GM15510 (cell line): ENCODE measurements around the gene GHR.

Source experiments
- POLR2A ChIP-seq: IDR thresholded peaks from 3 replicates; pipeline ENCODE4 v1.6.1; 2011; ENCODE audit warnings: borderline replicate concordance; ENCODE audit not compliant: insufficient read length; ENCODE audit errors: extremely low read depth

The GHR gene

GRCh38 chr5:42429694-42430093 lies 6.5 kb downstream of the GHR start:
- TF ChIP-seq POLR2A = no peak

DNA sequence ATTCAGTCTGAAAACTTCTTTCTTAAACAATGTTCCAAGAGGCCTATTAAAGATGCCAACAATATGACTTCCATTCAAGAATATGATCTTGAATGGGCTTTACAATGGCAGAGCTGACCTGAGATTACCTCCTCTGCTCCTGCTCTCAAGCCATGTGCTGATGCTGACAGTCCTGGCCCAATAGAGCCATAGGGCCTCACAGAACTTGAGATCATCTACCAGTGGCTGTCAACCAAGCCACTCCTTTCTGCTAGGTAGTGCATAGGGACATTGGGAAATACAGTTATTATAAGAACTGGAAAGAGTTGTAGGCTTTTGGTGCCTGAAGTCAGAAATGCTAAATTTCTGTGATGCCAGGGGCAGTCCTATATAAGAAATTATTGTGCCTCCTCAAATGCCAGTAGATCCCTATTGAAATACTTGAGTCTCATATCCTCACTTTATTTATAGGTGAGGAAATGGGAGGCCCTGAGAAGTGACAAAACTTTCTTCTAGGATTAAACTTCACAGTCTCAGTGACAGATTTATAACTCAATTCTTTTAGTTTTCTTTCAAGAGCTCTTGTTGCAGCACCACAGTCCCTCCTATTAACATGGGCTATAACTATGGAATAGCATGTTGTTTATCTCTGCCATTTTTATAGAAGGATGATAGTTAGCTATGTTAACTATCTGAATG lies 10.9 kb downstream of the GHR start:
- TF ChIP-seq POLR2A = no peak

DNA sequence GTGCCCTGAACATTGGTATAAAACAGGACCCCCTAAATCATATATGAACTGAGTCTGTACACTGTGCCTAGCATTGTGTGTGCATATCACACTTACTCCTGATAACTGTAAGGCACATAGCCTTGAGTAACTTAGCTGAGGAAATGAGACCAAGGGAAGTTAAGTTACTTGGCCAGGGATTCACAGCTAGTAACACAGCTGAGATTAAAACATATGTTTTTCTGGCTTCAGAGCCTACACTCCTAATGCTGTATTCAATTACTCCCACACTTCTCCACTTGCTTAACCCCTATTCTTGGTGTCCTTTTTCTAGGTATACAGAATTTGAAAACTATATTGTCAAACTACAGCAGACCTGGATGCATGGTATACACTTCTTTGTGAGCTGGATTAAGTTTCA lies 12.8 kb downstream of the GHR start:
- no peak for TF ChIP-seq POLR2A

DNA sequence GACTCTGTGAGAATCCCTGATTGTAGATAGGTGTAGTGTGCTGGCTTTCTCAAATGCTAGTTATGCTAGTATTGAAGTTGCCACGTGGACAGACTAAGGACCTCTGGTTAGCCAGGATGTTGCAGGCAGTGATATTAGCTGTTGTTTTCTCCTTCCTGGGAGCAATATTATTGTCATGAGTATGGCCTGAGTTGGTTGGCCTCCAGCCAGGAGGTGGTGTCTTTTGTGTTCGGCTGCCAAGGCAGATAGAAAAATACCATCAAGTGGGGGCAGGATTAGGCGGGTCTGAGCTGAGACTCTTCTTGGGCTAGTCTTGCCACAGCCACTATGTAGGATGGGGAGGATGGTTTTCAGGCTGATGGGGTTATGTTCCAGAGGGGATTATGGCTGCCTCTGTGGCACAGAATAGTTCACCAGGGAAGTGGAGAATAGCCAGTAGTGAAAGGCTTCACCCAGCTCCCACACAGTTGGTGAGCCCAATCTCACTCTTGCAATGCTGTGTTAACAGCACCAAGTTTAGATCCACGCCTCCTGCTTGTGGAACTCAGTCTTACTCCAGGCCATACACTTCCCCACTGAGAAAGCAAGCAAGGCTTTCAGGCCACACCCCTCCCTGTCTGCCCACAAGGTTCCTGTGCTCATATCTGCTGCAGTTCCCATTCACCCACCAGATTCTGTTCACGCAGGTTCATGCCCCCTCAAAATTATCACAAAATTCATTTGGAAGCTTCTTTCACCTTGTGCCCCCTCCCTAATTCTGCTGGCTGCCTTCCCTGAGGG lies 31.2 kb downstream of the GHR start:
- no peak for TF ChIP-seq POLR2A

DNA sequence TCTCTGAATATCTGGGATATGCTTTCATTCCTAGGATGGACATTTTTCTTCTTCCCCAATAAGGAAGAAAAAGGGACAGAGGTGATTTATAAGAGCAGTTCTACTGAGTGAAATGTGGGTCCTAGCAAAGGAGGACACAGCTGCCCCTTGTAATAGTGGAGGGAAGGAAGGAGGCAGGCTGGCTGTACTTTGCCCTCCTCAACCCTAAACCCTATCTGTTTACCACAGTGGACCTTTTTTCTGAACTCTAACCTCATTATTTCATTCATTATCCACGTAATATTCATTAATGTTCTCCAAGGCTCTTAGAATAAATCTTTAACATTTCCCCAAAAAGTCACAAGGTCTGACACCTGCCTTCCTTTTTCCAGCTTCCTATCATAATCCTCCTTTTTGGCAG lies 37.8 kb downstream of the GHR start:
- TF ChIP-seq POLR2A = no peak

DNA sequence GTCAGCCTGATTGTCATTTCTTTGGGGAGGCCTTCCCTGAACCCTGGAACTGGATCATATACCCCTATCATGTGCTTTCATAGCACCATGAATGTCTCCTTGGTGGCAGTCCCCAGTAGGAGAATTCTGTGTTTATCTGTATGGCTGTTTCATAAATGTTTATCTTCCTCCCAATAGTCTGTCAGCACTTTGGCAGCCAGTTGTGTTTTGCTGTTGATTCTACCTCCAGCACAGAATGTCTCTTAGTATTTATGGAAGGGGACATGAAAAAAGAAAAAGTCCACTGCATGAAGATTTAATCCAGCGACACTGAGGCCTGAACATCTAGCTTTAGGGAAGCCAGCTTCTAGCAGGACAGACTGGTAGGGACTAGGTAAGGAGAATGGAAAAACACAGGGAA lies 38.3 kb downstream of the GHR start:
- TF ChIP-seq POLR2A = no peak

DNA sequence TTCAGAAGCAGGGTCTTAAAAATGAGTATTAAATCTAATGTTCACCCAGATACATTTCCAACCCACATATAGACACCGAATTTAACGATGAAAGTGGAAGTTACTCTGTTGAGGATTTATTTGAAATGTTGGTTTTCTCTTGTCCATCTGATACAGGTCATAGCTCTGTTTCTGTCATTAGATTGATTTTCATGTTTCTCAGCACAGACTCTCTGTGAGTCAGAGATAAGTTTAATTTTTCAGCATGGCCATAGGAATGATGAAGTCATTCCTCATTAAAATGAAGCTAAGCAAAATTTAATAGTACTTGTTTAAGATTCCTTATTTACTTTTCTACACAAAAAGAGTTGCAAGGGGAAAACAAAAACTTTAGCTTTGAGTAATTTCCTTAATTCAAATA lies 38.8 kb downstream of the GHR start:
- no peak for TF ChIP-seq POLR2A

DNA sequence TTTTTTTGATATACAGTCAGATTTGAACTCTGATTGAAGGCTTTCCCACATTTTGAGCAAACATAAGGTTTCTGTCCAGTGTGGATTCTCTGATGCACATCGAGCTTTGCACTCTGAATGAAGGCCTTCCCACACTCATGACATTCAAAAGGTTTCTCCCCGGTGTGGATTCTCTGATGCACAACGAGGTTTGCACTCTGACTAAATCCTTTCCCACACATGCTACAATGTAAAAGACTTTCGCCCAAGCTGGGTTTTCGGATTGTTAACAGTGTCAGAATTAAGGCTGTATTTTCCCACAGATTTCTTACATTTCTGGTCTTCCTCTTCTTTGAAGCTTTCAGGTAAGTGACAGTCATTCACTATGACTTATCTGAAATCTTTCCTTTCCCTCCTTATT lies 44.3 kb downstream of the GHR start:
- TF ChIP-seq POLR2A = no peak

DNA sequence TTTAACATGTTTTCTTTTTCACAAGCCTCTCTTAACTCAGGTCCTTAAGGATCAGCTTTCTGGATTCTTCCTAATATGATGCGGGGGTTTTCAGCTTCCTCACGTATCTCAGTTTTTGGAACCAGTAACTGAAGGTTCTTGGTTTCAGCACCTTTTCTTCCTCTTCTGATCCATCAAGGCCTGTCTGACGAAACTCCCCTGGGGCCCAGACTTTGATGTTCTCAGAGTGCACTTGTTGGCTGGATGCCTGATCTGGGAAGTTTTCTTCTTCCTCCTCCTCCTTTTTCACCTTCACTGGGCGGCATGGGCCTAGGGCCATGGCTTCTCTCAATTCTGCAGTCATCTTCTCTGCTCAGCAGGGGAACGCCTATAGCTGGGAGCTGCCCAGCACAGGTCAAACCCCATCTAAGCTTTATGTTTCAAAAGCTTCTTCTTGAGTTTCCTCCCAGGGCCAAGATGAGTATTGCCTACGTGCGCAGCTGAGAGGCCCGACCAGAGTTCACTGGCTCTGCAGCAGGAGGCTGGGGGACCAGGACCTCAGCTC lies 44.8 kb downstream of the GHR start:
- TF ChIP-seq POLR2A = no peak

DNA sequence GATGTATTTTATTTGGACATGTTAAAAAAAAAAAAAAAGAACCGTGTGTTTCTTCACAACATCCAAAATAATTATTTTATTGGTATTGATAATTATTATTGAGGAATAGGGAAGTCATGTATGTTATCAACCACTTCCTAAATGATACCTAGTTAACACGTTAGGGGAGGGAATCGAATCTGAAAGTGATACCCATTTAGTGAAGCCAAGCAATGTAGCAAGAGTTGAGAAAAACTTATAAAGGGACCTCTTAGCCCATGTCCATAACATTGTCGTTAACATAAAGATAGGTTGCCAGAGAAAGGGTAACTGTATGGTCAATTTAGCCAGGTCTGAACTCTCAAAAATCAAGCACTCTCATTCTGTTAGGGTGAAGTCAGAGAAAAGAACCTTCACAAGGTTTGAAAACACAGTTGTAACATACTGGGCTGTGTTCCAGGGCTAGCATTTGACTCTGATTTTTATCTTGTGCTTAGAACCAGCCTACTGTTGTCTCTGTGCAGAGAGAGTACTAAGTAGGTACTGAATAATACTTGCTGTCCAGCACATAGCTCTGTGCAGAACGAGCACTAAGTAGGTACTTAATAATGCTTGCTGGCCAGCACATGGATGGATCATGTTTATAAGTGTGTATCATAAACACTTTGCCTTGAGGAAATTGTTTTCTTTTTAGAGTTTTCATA lies 60.4 kb downstream of the GHR start:
- TF ChIP-seq POLR2A = no peak

- TF ChIP-seq POLR2A = no peak
Observed at GRCh38 chr5:42487077-42487476, 63.8 kb downstream of the GHR start.

DNA sequence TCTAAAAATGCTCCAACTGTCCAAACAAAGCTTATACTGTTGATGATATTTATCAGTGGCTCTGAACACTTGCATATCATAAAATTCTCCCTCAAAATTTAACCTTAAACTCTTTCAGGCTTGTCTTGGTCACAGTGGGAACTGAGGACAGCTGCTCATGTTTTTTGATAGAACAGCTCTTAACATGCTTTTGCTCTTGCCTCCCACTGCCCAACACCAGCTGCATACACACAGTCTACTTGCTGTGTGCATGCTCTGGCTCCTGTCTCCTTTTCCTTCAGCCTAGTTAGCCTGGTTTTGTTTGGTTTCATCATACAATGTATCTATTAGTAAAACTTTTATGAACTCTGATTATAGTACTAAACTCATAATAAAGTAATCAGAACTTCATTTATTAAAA lies 64.6 kb downstream of the GHR start:
- TF ChIP-seq POLR2A = no peak

- TF ChIP-seq POLR2A = no peak
Observed at GRCh38 chr5:42490831-42491230, 67.6 kb downstream of the GHR start.

DNA sequence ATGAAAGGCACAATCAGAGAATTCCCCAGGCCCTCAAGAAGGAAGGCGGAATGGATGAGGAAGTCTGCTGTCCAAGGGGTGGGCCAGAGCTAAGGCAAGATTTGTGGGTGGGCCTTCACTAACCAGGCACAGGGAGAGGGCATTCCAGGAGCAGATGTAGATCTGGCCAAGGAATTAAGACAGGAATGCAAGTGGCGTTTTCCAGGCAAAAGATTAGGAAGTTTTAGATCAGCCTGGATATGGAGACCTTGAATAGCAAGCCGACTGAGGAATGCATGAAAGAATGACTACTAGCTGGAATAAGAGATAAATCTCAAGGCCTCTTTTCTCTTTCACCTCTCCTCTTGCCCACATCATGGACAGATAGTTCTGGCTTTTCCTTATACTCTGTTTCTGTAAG lies 68.5 kb downstream of the GHR start:
- no peak for TF ChIP-seq POLR2A

- no peak for TF ChIP-seq POLR2A
Observed at GRCh38 chr5:42492974-42493373, 69.7 kb downstream of the GHR start.
